ENCODE data around the gene MYO5B. TPM values are rescaled to one million over a fixed set of nuclear protein-coding genes. Genes with fewer than 3 reads are reported as not detected.

Gene MYO5B
- total and polyA plus RNA-seq, 10 of the 15 experiments (the other 5 are each of a cell fraction or from before 2014, with no cell fraction given): 2.5 to 4.5 (median 3.3) TPM

DNA sequence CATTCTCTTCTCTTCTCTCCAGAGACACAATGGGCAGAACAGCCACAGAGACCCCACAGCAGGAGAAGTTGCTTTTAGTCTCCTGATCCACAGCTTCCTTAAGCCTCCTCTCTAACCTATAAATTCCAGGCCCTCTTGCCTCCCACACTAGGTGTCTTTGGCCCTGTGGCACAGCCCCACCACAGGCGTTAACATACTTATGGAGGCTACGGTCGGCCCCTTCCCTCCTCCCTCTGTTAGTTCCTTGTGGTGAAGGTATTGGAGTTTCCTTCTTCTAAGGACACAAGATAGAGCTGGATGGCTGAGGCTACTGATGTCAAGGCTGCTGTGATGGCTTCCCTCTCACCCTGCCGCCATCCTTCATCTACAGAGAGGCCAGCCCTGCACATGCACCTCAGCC, 258.1 kb downstream of the MYO5B start:
- Histone ChIP-seq H3K9me3 (replicated peaks; ENCODE audit: control insufficient read depth, insufficient read depth, low read length) (no peaks in the 10 kb centered on the region), H3K27ac (ENCODE audit: control insufficient read depth, insufficient read depth) (no peak overlapping the region), H3K36me3 (ENCODE audit: control insufficient read depth in 2 of 2, insufficient read depth in 2 of 2, low read length in 1 of 2) (no peaks in the 10 kb centered on the region), H3K79me2 (ENCODE audit: control insufficient read depth, insufficient read depth, low read length) (no peaks in the 10 kb centered on the region), H3K9ac (ENCODE audit: control insufficient read depth, insufficient read depth, low read length) (no peak overlapping the region), H2AFZ (ENCODE audit: control insufficient read depth, low read depth, low read length) (no peak overlapping the region), H3K4me2 (ENCODE audit: control insufficient read depth, insufficient read depth) (no peak overlapping the region), H3K4me1 (ENCODE audit: control insufficient read depth, insufficient read depth, low read length) (no peaks in the 10 kb centered on the region; the same call in 1 of the 2 replicates), H4K20me1 (ENCODE audit: control insufficient read depth, insufficient read depth) (no peaks in the 10 kb centered on the region), H3K4me3 (no peak overlapping the region), H3K27me3 (replicated peaks in 1 of 2; ENCODE audit: control insufficient read depth in 2 of 2, insufficient read depth in 2 of 2, low read length in 1 of 2) (peaks cover 0 to 4% of the 10 kb centered on the region in 2 experiments; a peak in 3 of 4 replicates)
- ChIA-PET CTCF (no interaction called here), POLR2A (no interaction called here), SMC1A (ENCODE audit: uncharacterized antibody, unreplicated experiment) (interaction anchor here (1.4 kb wide), 1 partner anchor 13 kb away, joined by 6 read pairs; no protein-coding TSS in a partner anchor), RAD21 (ENCODE audit: unreplicated experiment) (no interaction called here)
- ATAC-seq (no peak), FAIRE-seq (no peak), DNase-seq (ENCODE audit: low read depth, low spot score) (no peak)
- 33% methylated on average over 4 of the region's 4 CpGs for WGBS (ENCODE audit: insufficient coverage, insufficient replicate concordance, low lambda C conversion rate, missing lambda C conversion rate)
- in situ Hi-C loops (cut with MboI) (no loop called here), intact Hi-C loops (cut with micrococcal nuclease; ENCODE audit: unreplicated experiment) (no loop called here)
- BruUV-seq (replicated peaks): no TSS peak
- TF ChIP-seq SP1 (IDR thresholded peaks at IDR 0.05; ENCODE audit: low read depth, low read length) (no peak), HDAC2 (IDR thresholded peaks at IDR 0.05) (no peak), ZZZ3 (IDR thresholded peaks at IDR 0.05; ENCODE audit: control insufficient read depth, insufficient read length, low read depth) (no peak), ZNF384 (IDR thresholded peaks at IDR 0.05; ENCODE audit: borderline replicate concordance, low read depth, low read length) (no peak), KAT2A (conservative IDR thresholded peaks at IDR 0.05; ENCODE audit: control insufficient read depth, low read depth, low read length) (no peak), MEF2B (IDR thresholded peaks at IDR 0.05; ENCODE audit: partially characterized antibody, poor library complexity, severe bottlenecking) (no peak), NFIC (IDR thresholded peaks at IDR 0.05; ENCODE audit: low read depth, low read length) (no peak), SMAD1 (IDR thresholded peaks at IDR 0.05; ENCODE audit: low read depth, partially characterized antibody) (no peak), GABPA (IDR thresholded peaks at IDR 0.05; ENCODE audit: low read depth) (no peak)
- TF ChIP-seq, protein P1, sequence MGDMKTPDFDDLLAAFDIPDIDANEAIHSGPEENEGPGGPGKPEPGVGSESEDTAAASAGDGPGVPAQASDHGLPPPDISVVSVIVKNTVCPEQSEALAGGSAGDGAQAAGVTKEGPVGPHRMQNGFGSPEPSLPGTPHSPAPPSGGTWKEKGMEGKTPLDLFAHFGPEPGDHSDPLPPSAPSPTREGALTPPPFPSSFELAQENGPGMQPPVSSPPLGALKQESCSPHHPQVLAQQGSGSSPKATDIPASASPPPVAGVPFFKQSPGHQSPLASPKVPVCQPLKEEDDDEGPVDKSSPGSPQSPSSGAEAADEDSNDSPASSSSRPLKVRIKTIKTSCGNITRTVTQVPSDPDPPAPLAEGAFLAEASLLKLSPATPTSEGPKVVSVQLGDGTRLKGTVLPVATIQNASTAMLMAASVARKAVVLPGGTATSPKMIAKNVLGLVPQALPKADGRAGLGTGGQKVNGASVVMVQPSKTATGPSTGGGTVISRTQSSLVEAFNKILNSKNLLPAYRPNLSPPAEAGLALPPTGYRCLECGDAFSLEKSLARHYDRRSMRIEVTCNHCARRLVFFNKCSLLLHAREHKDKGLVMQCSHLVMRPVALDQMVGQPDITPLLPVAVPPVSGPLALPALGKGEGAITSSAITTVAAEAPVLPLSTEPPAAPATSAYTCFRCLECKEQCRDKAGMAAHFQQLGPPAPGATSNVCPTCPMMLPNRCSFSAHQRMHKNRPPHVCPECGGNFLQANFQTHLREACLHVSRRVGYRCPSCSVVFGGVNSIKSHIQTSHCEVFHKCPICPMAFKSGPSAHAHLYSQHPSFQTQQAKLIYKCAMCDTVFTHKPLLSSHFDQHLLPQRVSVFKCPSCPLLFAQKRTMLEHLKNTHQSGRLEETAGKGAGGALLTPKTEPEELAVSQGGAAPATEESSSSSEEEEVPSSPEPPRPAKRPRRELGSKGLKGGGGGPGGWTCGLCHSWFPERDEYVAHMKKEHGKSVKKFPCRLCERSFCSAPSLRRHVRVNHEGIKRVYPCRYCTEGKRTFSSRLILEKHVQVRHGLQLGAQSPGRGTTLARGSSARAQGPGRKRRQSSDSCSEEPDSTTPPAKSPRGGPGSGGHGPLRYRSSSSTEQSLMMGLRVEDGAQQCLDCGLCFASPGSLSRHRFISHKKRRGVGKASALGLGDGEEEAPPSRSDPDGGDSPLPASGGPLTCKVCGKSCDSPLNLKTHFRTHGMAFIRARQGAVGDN (IDR thresholded peaks at IDR 0.05): no peak
- TF ChIP-seq, protein P2, sequence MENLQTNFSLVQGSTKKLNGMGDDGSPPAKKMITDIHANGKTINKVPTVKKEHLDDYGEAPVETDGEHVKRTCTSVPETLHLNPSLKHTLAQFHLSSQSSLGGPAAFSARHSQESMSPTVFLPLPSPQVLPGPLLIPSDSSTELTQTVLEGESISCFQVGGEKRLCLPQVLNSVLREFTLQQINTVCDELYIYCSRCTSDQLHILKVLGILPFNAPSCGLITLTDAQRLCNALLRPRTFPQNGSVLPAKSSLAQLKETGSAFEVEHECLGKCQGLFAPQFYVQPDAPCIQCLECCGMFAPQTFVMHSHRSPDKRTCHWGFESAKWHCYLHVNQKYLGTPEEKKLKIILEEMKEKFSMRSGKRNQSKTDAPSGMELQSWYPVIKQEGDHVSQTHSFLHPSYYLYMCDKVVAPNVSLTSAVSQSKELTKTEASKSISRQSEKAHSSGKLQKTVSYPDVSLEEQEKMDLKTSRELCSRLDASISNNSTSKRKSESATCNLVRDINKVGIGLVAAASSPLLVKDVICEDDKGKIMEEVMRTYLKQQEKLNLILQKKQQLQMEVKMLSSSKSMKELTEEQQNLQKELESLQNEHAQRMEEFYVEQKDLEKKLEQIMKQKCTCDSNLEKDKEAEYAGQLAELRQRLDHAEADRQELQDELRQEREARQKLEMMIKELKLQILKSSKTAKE (IDR thresholded peaks at IDR 0.05; ENCODE audit: low read depth, poor library complexity, severe bottlenecking): no peak
- TF ChIP-seq, protein P3, sequence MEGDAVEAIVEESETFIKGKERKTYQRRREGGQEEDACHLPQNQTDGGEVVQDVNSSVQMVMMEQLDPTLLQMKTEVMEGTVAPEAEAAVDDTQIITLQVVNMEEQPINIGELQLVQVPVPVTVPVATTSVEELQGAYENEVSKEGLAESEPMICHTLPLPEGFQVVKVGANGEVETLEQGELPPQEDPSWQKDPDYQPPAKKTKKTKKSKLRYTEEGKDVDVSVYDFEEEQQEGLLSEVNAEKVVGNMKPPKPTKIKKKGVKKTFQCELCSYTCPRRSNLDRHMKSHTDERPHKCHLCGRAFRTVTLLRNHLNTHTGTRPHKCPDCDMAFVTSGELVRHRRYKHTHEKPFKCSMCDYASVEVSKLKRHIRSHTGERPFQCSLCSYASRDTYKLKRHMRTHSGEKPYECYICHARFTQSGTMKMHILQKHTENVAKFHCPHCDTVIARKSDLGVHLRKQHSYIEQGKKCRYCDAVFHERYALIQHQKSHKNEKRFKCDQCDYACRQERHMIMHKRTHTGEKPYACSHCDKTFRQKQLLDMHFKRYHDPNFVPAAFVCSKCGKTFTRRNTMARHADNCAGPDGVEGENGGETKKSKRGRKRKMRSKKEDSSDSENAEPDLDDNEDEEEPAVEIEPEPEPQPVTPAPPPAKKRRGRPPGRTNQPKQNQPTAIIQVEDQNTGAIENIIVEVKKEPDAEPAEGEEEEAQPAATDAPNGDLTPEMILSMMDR (IDR thresholded peaks at IDR 0.05 in 2 of 3, conservative IDR thresholded peaks at IDR 0.05 in 1 of 3; ENCODE audit: control insufficient read depth in 2 of 3, extremely low read depth in 1 of 3, insufficient read depth in 1 of 3, low read depth in 3 of 3, low read length in 3 of 3): no peak
- TF ChIP-seq, protein P4, sequence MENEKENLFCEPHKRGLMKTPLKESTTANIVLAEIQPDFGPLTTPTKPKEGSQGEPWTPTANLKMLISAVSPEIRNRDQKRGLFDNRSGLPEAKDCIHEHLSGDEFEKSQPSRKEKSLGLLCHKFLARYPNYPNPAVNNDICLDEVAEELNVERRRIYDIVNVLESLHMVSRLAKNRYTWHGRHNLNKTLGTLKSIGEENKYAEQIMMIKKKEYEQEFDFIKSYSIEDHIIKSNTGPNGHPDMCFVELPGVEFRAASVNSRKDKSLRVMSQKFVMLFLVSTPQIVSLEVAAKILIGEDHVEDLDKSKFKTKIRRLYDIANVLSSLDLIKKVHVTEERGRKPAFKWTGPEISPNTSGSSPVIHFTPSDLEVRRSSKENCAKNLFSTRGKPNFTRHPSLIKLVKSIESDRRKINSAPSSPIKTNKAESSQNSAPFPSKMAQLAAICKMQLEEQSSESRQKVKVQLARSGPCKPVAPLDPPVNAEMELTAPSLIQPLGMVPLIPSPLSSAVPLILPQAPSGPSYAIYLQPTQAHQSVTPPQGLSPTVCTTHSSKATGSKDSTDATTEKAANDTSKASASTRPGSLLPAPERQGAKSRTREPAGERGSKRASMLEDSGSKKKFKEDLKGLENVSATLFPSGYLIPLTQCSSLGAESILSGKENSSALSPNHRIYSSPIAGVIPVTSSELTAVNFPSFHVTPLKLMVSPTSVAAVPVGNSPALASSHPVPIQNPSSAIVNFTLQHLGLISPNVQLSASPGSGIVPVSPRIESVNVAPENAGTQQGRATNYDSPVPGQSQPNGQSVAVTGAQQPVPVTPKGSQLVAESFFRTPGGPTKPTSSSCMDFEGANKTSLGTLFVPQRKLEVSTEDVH (IDR thresholded peaks at IDR 0.05; ENCODE audit: low read depth, partially characterized antibody): no peak
